ENCODE results near the gene GPR82. TPM values are rescaled to one million over a fixed set of nuclear protein-coding genes. Genes with fewer than 3 reads are reported as not detected.

Gene GPR82
- total RNA-seq, 5 donors from 2014 or later (not counting 1 experiment from before 2014, with no cell fraction given): 0.07 to 0.22 (median 0.15) TPM; not detected in 2

DNA sequence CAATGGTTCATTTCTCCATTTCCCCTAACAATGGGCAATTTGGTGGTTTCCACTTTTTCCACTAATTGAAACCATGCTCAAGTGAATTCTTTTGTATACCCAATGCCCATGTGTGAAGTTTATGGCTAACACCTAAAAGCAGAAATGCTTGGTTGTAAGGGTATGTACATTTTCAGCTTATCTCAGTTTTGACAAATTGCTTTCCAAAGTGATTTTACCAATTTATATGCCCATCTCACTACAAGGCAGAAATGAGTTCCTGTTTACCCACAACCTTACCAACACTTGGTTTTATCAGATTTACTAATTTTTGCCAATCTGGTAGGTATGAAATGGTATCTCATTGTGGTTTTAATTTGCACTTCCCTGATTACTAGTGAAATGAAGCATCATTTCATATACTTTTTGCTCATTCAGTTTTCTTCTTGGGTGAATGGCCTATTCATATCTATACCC is 20.4 kb upstream of the GPR82 start:
- Histone ChIP-seq H3K36me3 (ENCODE audit: control insufficient read depth in 2 of 2, extremely low read depth in 1 of 2, insufficient read depth in 1 of 2, low read length in 1 of 2) (no peaks in the 10 kb centered on the region), H3K27me3 (replicated peaks in 1 of 2; ENCODE audit: control insufficient read depth in 2 of 2, extremely low read depth in 1 of 2, insufficient read depth in 2 of 2, low read length in 1 of 2) (no peaks in the 10 kb centered on the region), H3K27ac (ENCODE audit: low read length) (no peak overlapping the region), H3K4me3 (ENCODE audit: control insufficient read depth in 1 of 2, extremely low read depth in 1 of 2, low read length in 1 of 2) (no peak overlapping the region), H3K9me3 (no peaks in the 10 kb centered on the region), H3K4me1 (ENCODE audit: control insufficient read depth in 1 of 2, extremely low read depth in 1 of 2, insufficient read depth in 2 of 2, low read length in 2 of 2) (peaks cover 5 to 12% of the 10 kb centered on the region in 2 experiments)
- POLR2A ChIA-PET: interaction anchor here in 1 of 2 donors (0.6 to 0.8 kb wide), 2 partner anchors 152 to 153 kb away, joined by 7 to 9 read pairs; no protein-coding TSS in a partner anchor
- Mint-ChIP-seq H3K9me3 (no peaks in the 10 kb centered on the region), H3K27ac (no peak overlapping the region), H3K4me1 (peaks cover 22 to 44% (median 37%) of the 10 kb centered on the region in 3 donors), H3K27me3 (peaks cover 0 to 16% of the 10 kb centered on the region in 2 donors), H3K36me3 (peaks cover 7% of the 10 kb centered on the region), H3K4me3 (no peak overlapping the region)
- DNase-seq (no peak), ATAC-seq (replicated peaks in 1 of 4) (no peak)
- CTCF ChIA-PET: interaction anchor here (0.6 to 0.7 kb wide), 3 partner anchors 15 to 55 kb away, joined by 3 to 4 read pairs (median 4); partner anchors contain the start of gene GPR34 (in 1 of the 2)

DNA sequence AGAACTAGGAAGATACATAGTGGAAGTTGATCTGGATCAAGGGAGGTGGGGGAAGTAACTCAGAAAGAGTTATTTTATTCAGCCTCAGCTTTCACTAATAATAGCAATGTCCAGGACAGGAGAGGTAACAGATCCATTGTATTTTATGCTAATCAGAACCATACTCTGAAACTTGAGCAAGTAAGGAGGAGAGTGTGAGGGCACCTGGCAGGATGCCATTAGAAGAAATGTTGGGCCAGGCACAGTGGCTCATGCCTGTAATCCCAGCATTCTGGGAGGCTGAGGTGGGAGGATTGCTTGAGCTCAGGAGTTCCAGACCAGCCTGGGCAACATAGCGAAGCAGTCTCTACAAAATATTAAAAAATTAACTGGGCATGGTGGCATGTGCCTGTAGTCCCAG is 18.9 kb upstream of the GPR82 start:
- H3K36me3 ChIP-seq (ENCODE audit: control insufficient read depth in 2 of 2, extremely low read depth in 1 of 2, insufficient read depth in 1 of 2, low read length in 1 of 2): no peaks in the 10 kb centered on the region
- CTCF ChIA-PET: no interaction called here
- no CpG with 5 or more reads among the region's 1 CpG for WGBS (ENCODE audit: insufficient coverage)

DNA sequence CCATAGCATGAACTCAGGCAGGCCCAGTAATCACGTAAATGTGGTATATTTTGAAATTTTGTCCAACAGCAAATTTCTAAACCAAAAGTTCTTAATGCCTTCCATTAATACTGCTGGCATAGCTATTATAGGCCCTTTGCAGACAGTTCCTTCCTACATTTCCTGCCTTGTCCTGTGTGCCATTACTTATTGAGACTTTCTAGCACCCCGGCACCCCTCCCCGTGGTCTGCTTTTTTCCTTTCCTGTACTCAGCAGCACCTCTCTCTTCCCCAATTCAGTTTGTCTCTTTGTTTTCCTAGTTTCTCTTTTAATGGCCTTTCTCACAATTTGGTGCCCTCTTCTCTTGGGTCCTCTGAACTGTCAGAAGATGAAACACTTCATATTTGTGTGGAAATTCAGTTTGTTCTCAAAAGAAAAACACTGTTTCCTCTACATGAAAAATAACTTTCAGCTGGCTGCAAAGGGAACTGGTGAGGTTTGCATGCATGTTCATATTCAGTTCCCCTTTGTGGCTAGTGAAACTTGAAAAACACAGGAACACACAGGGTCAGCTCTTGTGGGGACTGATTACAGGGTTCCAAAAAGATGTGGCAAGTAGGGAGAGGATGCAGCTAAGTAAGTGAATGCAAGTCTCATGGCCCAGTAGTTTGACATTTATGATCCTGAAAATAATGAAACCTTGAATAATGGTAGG is 18.2 kb upstream of the GPR82 start:
- POLR2A ChIA-PET: interaction anchor here in 1 of 2 donors (0.9 kb wide), 2 partner anchors 11 to 14 kb away, joined by 3 read pairs; no protein-coding TSS in a partner anchor
- Histone ChIP-seq H3K9me3 (no peaks in the 10 kb centered on the region), H3K27ac (ENCODE audit: low read length) (no peak overlapping the region), H3K4me1 (ENCODE audit: control insufficient read depth in 1 of 2, extremely low read depth in 1 of 2, insufficient read depth in 2 of 2, low read length in 2 of 2) (peaks cover 2 to 12% of the 10 kb centered on the region in 2 experiments), H3K36me3 (ENCODE audit: control insufficient read depth in 2 of 2, extremely low read depth in 1 of 2, insufficient read depth in 1 of 2, low read length in 1 of 2) (no peaks in the 10 kb centered on the region), H3K27me3 (replicated peaks in 1 of 2; ENCODE audit: control insufficient read depth in 2 of 2, extremely low read depth in 1 of 2, insufficient read depth in 2 of 2, low read length in 1 of 2) (no peaks in the 10 kb centered on the region), H3K4me3 (ENCODE audit: control insufficient read depth in 1 of 2, extremely low read depth in 1 of 2, low read length in 1 of 2) (no peak overlapping the region)
- DNase-seq (peak in 1 of 35 experiments; percentile 3), ATAC-seq (replicated peaks in 1 of 4) (no peak)
- H3K27ac Mint-ChIP-seq: peak overlapping the region; percentile 55 to 75
- CTCF ChIA-PET: interaction anchor here in 1 of 2 donors (0.8 kb wide), 1 partner anchor 14 kb away, joined by 4 read pairs; no protein-coding TSS in a partner anchor
- H3K9me3 Mint-ChIP-seq: no peaks in the 10 kb centered on the region
- peak overlapping the region in 2 of 3 donors; percentile 29 for H3K4me3 Mint-ChIP-seq
- peaks cover 10% of the 10 kb centered on the region for H3K36me3 Mint-ChIP-seq
- H3K27me3 Mint-ChIP-seq: peaks cover 0 to 16% of the 10 kb centered on the region in 2 donors
- WGBS (ENCODE audit: insufficient coverage): 50% methylated on average over 1 of the region's 3 CpGs
- peaks cover 32 to 51% (median 42%) of the 10 kb centered on the region in 3 donors for H3K4me1 Mint-ChIP-seq

More for the DNA sequence above, 18.9 kb upstream of the GPR82 start:
- POLR2A ChIA-PET: interaction anchor here in 1 of 2 donors (0.7 kb wide), 1 partner anchor 516 kb away, joined by 4 read pairs; no protein-coding TSS in a partner anchor
- Mint-ChIP-seq H3K4me1 (peaks cover 27 to 49% (median 37%) of the 10 kb centered on the region in 3 donors), H3K36me3 (peaks cover 10% of the 10 kb centered on the region), H3K4me3 (peak overlapping the region in 1 of 3 donors; percentile 2), H3K27ac (peak overlapping the region in 1 of 2 donors; percentile 69), H3K9me3 (no peaks in the 10 kb centered on the region), H3K27me3 (peaks cover 0 to 16% of the 10 kb centered on the region in 2 donors)
- ATAC-seq (replicated peaks in 1 of 4) (no peak), DNase-seq (no peak)
- no peaks in the 10 kb centered on the region for H3K9me3 ChIP-seq
- H3K4me3 ChIP-seq (ENCODE audit: control insufficient read depth in 1 of 2, extremely low read depth in 1 of 2, low read length in 1 of 2): no peak overlapping the region
- no peaks in the 10 kb centered on the region for H3K27me3 ChIP-seq (replicated peaks in 1 of 2; ENCODE audit: control insufficient read depth in 2 of 2, extremely low read depth in 1 of 2, insufficient read depth in 2 of 2, low read length in 1 of 2)
- H3K27ac ChIP-seq (ENCODE audit: low read length): no peak overlapping the region
- H3K4me1 ChIP-seq (ENCODE audit: control insufficient read depth in 1 of 2, extremely low read depth in 1 of 2, insufficient read depth in 2 of 2, low read length in 2 of 2): peaks cover 2 to 12% of the 10 kb centered on the region in 2 experiments

DNA sequence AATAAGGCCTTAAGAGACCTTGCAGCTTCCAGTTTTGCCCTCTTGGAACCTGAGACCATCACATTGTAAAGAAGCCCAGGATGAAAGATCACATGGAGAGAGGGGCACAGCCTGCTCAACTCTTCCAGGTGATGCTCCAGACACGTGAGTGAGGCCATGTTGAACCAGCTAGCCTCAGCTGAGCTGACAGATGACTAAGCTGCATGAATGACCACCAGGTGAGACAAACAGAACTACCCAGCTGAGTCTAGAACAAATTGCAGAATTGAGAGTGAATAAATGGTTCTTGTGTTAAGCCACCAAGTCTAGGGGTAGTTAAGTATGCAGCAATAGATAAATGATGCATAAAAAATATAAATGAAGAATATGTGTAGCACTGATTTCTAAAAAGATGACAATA is 16.8 kb upstream of the GPR82 start:
- Histone ChIP-seq H3K4me3 (ENCODE audit: control insufficient read depth in 1 of 2, extremely low read depth in 1 of 2, low read length in 1 of 2) (no peak overlapping the region), H3K27ac (ENCODE audit: low read length) (no peak overlapping the region), H3K36me3 (ENCODE audit: control insufficient read depth in 2 of 2, extremely low read depth in 1 of 2, insufficient read depth in 1 of 2, low read length in 1 of 2) (no peaks in the 10 kb centered on the region), H3K9me3 (no peaks in the 10 kb centered on the region), H3K4me1 (ENCODE audit: control insufficient read depth in 1 of 2, extremely low read depth in 1 of 2, insufficient read depth in 2 of 2, low read length in 2 of 2) (peaks cover 2 to 12% of the 10 kb centered on the region in 2 experiments), H3K27me3 (replicated peaks in 1 of 2; ENCODE audit: control insufficient read depth in 2 of 2, extremely low read depth in 1 of 2, insufficient read depth in 2 of 2, low read length in 1 of 2) (no peaks in the 10 kb centered on the region)
- H3K4me1 Mint-ChIP-seq: peaks cover 32 to 49% (median 34%) of the 10 kb centered on the region in 3 donors
- no peaks in the 10 kb centered on the region for H3K9me3 Mint-ChIP-seq
- ChIA-PET POLR2A (interaction anchor here in 1 of 2 donors (0.6 kb wide), 1 partner anchor 25 kb away, joined by 3 read pairs; no protein-coding TSS in a partner anchor), CTCF (no interaction called here)
- peak overlapping the region; percentile 11 to 39 for H3K27ac Mint-ChIP-seq
- DNase-seq (no peak), ATAC-seq (replicated peaks in 1 of 4) (no peak)
- peaks cover 10% of the 10 kb centered on the region for H3K36me3 Mint-ChIP-seq
- H3K4me3 Mint-ChIP-seq: no peak overlapping the region
- H3K27me3 Mint-ChIP-seq: peaks cover 0 to 18% of the 10 kb centered on the region in 2 donors
- no CpG with 5 or more reads among the region's 1 CpG for WGBS (ENCODE audit: insufficient coverage)

DNA sequence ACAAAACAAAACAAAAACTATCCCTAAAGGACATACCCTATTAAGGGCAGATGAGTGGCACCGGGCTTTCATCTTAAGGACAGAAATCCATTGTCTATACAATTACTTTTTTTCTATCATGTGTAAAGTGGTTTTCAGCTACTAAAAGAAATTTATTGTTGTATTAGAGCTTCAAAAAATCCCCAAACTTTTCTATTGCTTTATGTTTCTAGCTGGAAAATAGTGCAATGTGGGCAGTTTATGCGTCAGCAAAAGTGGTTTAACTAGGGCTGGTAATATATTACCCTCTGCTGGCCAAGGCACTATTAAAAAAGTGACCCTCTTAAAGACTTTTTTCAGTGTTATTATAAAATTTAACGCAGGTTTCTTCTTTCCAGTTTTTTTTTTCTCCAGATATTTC is 15.5 kb upstream of the GPR82 start:
- H3K27me3 Mint-ChIP-seq: peaks cover 0 to 18% of the 10 kb centered on the region in 2 donors
- no peak overlapping the region for H3K27ac Mint-ChIP-seq
- H3K36me3 Mint-ChIP-seq: peaks cover 12% of the 10 kb centered on the region
- CTCF ChIA-PET: interaction anchor here in 1 of 2 donors (0.6 kb wide), 1 partner anchor 251 kb away, joined by 3 read pairs; no protein-coding TSS in a partner anchor
- no peak for DNase-seq
- H3K4me1 Mint-ChIP-seq: peaks cover 34 to 51% (median 36%) of the 10 kb centered on the region in 3 donors
- no CpG with 5 or more reads among the region's 3 CpGs for WGBS (ENCODE audit: insufficient coverage)
- no peaks in the 10 kb centered on the region for H3K36me3 ChIP-seq (ENCODE audit: control insufficient read depth in 2 of 2, extremely low read depth in 1 of 2, insufficient read depth in 1 of 2, low read length in 1 of 2)
- H3K4me1 ChIP-seq (ENCODE audit: control insufficient read depth in 1 of 2, extremely low read depth in 1 of 2, insufficient read depth in 2 of 2, low read length in 2 of 2): peaks cover 2 to 12% of the 10 kb centered on the region in 2 experiments
- H3K4me3 ChIP-seq (ENCODE audit: control insufficient read depth in 1 of 2, extremely low read depth in 1 of 2, low read length in 1 of 2): no peak overlapping the region
- H3K9me3 Mint-ChIP-seq: no peaks in the 10 kb centered on the region
- POLR2A ChIA-PET: no interaction called here
- no peak for ATAC-seq (replicated peaks in 1 of 4)
- H3K9me3 ChIP-seq: no peaks in the 10 kb centered on the region
- no peak overlapping the region for H3K4me3 Mint-ChIP-seq
- H3K27ac ChIP-seq (ENCODE audit: low read length): no peak overlapping the region
- H3K27me3 ChIP-seq (replicated peaks in 1 of 2; ENCODE audit: control insufficient read depth in 2 of 2, extremely low read depth in 1 of 2, insufficient read depth in 2 of 2, low read length in 1 of 2): no peaks in the 10 kb centered on the region

DNA sequence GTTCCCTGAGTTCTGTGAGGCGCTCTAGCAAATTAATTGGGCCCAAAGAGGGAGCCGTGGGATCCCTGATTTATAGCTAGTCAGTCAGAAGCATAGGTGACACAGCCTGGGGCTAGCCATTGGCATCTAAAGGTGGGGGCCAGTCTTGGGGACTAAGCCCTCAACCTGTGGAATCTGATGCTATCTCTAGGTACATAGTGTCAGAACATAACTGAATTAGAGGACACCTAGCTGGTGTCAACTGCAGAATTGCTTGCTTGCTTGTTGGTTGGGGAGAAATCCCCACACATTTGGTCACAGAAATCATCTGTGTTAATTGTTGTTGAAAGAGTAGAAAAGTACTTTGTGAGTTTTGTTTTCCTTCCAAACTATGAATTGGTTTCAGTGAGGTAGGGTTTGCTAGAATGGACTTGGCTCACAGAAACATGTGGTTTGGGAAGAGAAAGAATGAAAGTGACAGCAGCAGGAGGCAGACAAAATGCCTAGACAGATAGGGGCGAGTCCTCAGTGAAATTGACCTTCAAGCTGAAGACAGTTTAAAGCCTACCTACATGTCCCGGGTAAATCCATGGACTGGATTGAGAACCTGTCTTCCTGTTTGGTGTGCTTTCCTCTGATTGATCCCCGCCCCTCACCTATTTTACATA is 12.8 kb upstream of the GPR82 start:
- Histone ChIP-seq H3K36me3 (ENCODE audit: control insufficient read depth in 2 of 2, extremely low read depth in 1 of 2, insufficient read depth in 1 of 2, low read length in 1 of 2) (no peaks in the 10 kb centered on the region), H3K4me1 (ENCODE audit: control insufficient read depth in 1 of 2, extremely low read depth in 1 of 2, insufficient read depth in 2 of 2, low read length in 2 of 2) (peaks cover 0 to 5% of the 10 kb centered on the region in 2 experiments), H3K4me3 (ENCODE audit: control insufficient read depth in 1 of 2, extremely low read depth in 1 of 2, low read length in 1 of 2) (no peak overlapping the region), H3K27ac (ENCODE audit: low read length) (no peak overlapping the region), H3K9me3 (no peaks in the 10 kb centered on the region), H3K27me3 (replicated peaks in 1 of 2; ENCODE audit: control insufficient read depth in 2 of 2, extremely low read depth in 1 of 2, insufficient read depth in 2 of 2, low read length in 1 of 2) (no peaks in the 10 kb centered on the region)
- Mint-ChIP-seq H3K4me3 (no peak overlapping the region), H3K4me1 (peaks cover 23 to 43% (median 24%) of the 10 kb centered on the region in 3 donors), H3K9me3 (no peaks in the 10 kb centered on the region), H3K27me3 (peaks cover 0 to 5% of the 10 kb centered on the region in 2 donors), H3K27ac (no peak overlapping the region), H3K36me3 (peaks cover 16% of the 10 kb centered on the region)
- POLR2A ChIA-PET: no interaction called here
- CTCF ChIA-PET: no interaction called here
- DNase-seq: no peak
- WGBS (ENCODE audit: insufficient coverage): 86% methylated on average over 1 of the region's 5 CpGs
- ATAC-seq (replicated peaks in 1 of 4): no peak
